Type B pancreatic cell (in vitro differentiated cells): ENCODE results near the gene ANKRD33B. TPM values are rescaled to one million over a fixed set of nuclear protein-coding genes. Genes with fewer than 3 reads are reported as not detected.
A peak's percentile ranks its signal among the peaks of the same experiment; 100 is the strongest.
"Not testable (repeated sequence)": the region's sequence is repeated elsewhere in the genome, so short reads cannot be mapped to it uniquely, and the experiment has no call there.

Experiments used
- DNase-seq: peaks from one replicate; pipeline ENCODE4 v3.0.0; 2021; ENCODE audit warnings: mixed read lengths; ENCODE audit not compliant: unreplicated experiment; ENCODE audit errors: extremely low spot score
- H3K27ac Mint-ChIP-seq: 2 replicates; pipeline ENCODE4 v1.8.0; 2021; ENCODE audit warnings: mild to moderate bottlenecking, mixed read lengths
- H3K27me3 Mint-ChIP-seq: 2 replicates; pipeline ENCODE4 v1.8.0; 2021; ENCODE audit warnings: mixed read lengths
- H3K36me3 Mint-ChIP-seq: 2 replicates; pipeline ENCODE4 v1.8.0; 2021; ENCODE audit warnings: mixed read lengths
- H3K4me1 Mint-ChIP-seq: one replicate; pipeline ENCODE4 v1.8.0; 2021; ENCODE audit warnings: mixed read lengths; ENCODE audit not compliant: unreplicated experiment
- H3K4me3 Mint-ChIP-seq: 2 replicates; pipeline ENCODE4 v1.8.0; 2021; ENCODE audit warnings: mild to moderate bottlenecking, mixed read lengths
- H3K9me3 Mint-ChIP-seq: 2 replicates; pipeline ENCODE4 v1.8.0; 2021; ENCODE audit warnings: mixed read lengths
- total RNA-seq: library from RNA; stranded (reverse); gene quantifications from 2 replicates; pipeline ENCODE4 v1.2.1, GENCODE V29; 2021; ENCODE audit warnings: low replicate concordance
- TF ChIP-seq, protein P1 (sequence below): fragments of 200-600 bp; sonication (generic); conservative IDR thresholded peaks from 2 replicates; pipeline ENCODE4 v1.5.0; 2021; ENCODE audit warnings: antibody characterized with exemption, mild to moderate bottlenecking

The ANKRD33B gene
- total RNA-seq, 1 donor from 2014 or later = 3.4 TPM

DNA sequence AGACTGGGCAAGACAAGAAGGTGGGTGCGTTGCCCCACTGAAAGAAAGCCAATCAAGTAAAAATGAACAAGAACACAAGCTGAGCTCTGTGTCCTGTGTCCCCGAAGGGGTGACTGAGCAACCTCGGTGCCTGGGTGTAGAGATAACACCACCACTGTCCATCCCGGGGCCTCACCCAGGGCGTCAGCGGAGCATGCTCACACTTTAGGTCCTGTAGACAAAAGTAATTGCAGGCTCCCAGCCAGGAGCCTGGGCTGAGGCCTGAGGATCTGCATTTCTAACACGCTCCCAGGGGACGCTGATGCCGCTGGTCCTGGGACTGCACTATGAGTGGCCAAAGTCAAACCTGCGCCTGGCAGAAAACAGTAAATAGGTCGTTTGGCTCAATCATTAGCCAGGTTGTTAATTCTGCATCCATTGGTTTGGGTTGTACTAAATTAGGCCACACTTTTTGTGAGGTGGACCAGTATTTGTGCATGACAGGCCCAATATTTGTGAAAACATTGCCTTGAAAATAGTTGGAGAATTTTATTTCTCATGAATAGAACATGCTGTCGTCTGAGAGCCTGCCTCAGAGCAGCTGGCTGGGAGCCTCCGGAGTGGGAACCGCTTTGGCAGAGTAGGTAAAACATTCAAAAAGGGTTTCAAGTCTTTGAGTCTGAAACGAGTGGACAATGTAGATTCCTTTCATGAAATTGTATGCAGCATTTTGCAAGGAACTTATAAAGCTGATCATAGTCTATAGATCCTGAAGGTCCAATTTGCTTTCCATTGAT, 38.3 kb downstream of the ANKRD33B start:
- peak; percentile 63 for DNase-seq
- TF ChIP-seq, protein P1, sequence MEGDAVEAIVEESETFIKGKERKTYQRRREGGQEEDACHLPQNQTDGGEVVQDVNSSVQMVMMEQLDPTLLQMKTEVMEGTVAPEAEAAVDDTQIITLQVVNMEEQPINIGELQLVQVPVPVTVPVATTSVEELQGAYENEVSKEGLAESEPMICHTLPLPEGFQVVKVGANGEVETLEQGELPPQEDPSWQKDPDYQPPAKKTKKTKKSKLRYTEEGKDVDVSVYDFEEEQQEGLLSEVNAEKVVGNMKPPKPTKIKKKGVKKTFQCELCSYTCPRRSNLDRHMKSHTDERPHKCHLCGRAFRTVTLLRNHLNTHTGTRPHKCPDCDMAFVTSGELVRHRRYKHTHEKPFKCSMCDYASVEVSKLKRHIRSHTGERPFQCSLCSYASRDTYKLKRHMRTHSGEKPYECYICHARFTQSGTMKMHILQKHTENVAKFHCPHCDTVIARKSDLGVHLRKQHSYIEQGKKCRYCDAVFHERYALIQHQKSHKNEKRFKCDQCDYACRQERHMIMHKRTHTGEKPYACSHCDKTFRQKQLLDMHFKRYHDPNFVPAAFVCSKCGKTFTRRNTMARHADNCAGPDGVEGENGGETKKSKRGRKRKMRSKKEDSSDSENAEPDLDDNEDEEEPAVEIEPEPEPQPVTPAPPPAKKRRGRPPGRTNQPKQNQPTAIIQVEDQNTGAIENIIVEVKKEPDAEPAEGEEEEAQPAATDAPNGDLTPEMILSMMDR = no peak
- Mint-ChIP-seq H3K9me3 (no peaks in the 10 kb centered on the region), H3K36me3 (no peaks in the 10 kb centered on the region), H3K4me3 (no peak overlapping the region), H3K4me1 (peaks cover 16% of the 10 kb centered on the region), H3K27me3 (no peaks in the 10 kb centered on the region), H3K27ac (no peak overlapping the region)

DNA sequence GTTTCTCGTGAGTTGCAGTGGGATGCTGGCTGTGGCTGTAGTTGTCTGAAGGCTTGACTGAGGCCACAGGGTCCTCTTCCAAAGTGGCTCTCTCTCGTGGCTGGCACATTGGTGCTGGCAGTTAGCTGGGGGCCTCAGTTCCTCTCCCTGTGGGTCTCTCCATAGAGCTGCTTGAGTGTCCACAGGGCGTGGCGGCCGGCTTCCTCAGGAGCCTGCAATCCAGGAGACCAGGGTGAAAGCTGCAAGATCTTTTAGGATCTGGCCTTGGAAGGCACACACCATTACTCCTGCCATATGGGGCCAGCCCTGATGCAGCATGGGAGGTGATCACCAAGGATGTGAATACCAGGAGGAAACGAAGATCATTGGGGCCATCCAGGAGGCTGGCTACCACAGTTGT, 41.1 kb downstream of the ANKRD33B start:
- Mint-ChIP-seq H3K4me3 (no peak overlapping the region), H3K36me3 (no peaks in the 10 kb centered on the region), H3K9me3 (no peaks in the 10 kb centered on the region), H3K4me1 (peaks cover 23% of the 10 kb centered on the region), H3K27me3 (no peaks in the 10 kb centered on the region), H3K27ac (no peak overlapping the region)
- TF ChIP-seq, protein P1 = no peak
- DNase-seq = peak; percentile 51

DNA sequence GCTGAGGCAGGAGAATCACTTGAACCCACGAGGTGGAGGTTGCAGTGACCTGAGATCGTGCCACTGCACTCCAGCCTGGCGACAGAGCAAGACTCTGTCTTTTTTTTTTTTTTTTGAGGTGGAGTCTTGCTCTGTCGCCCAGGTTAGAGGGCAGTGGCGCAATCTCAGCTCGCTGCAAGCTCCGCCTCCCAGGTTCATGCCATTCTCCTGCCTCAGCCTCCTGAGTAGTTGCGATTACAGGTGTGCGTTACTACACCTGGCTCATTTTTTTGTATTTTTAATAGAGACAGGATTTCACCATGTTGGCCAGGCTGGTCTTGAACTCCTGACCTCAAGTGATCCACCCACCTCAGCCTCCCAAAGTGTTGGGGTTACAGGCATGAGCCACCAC, 42.8 kb downstream of the ANKRD33B start:
- H3K36me3 Mint-ChIP-seq, H3K4me3 Mint-ChIP-seq, H3K27me3 Mint-ChIP-seq, DNase-seq, H3K9me3 Mint-ChIP-seq: not testable (repeated sequence)
- Mint-ChIP-seq H3K4me1 (peaks cover 18% of the 10 kb centered on the region), H3K27ac (peak overlapping the region; percentile 67)

DNA sequence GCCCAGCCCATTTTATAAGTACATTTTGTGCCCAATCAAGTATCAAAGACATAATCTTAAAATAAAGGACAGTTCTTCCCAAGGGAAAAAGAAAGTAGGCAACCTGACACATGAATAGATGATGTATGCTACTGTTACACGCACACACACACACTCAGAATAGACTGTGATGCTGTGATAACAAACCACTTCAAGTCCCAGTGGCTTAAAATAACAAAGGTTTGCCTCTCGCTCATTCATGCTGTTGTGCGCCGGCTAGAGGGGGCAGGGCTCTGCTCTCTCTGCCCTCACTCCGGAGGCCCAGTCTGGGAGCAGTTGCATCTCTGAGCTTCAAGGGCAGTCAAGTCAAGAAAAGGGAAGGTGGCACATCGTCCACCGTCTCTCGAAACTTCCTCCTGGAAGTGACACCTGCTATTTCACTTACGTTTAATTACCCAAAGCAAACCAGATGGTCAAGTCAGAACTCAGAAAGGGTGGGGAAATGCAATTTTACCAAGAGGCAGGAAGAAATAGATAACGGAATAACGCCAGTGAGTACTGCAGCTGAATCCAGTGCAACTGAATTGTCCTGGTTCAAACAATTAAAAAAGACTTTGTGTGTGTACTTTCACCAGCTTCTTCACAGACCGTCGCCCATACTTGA, 43.3 kb downstream of the ANKRD33B start:
- peak overlapping the region; percentile 67 for H3K27ac Mint-ChIP-seq
- H3K4me3 Mint-ChIP-seq = peak overlapping the region; percentile 70
- H3K4me1 Mint-ChIP-seq = peaks cover 16% of the 10 kb centered on the region
- TF ChIP-seq, protein P1 = no peak
- no peaks in the 10 kb centered on the region for H3K36me3 Mint-ChIP-seq
- no peaks in the 10 kb centered on the region for H3K9me3 Mint-ChIP-seq
- H3K27me3 Mint-ChIP-seq = no peaks in the 10 kb centered on the region
- peak; percentile 54 for DNase-seq

DNA sequence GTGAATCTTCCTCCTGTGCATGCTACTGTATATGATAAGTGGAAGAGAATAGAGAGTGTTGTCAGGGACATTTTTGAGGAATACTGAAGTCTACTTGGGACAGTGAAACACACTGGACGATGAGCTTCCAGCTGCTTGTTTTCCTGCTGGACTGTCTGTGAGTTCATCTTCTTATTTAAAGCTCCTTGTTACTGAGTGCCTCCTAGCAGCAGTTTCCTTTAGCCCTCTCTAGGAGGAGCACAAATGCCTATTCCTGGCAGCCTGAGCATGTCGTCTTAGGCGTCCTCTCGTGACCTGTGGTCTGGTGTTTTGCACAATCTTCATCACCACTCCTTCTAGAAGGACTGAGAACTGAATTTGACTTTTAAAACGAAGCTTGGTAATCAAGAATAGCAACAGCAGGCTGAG, 43.8 kb downstream of the ANKRD33B start:
- Mint-ChIP-seq H3K27me3 (no peaks in the 10 kb centered on the region), H3K36me3 (no peaks in the 10 kb centered on the region), H3K9me3 (no peaks in the 10 kb centered on the region), H3K4me1 (peaks cover 16% of the 10 kb centered on the region), H3K4me3 (no peak overlapping the region), H3K27ac (peak overlapping the region; percentile 26)
- DNase-seq = peak; percentile 18
- TF ChIP-seq, protein P1 = no peak

DNA sequence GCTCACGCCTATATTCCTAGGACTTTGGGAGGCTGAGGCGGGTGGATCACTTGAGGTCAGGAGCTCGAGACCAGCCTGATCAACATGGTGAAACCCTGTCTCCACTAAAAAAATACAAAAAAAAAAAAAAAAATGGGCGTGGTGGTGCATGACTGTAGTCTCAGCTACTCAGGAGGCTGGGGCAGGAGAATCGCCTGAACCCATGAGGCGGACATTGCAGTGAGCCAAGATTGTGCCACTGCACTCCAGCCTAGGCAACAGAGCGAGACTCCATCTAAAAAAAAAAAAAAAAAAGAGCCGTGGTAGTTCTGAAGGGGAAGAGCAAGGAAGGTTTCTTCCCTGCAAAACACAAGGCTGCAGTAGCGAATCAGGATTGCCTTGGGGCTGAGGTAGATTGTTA, 44.2 kb downstream of the ANKRD33B start:
- not testable (repeated sequence) for H3K36me3 Mint-ChIP-seq, H3K27ac Mint-ChIP-seq, H3K9me3 Mint-ChIP-seq, DNase-seq, H3K27me3 Mint-ChIP-seq, H3K4me3 Mint-ChIP-seq
- peaks cover 16% of the 10 kb centered on the region for H3K4me1 Mint-ChIP-seq
